Nephron progenitor cell (in vitro differentiated cells): ENCODE data around the gene TGFBI.

Source experiments
- DNase-seq: peaks from one replicate; pipeline ENCODE4 v3.0.0; 2021
- H3K27ac Mint-ChIP-seq: 2 replicates; pipeline ENCODE4 v1.8.0; 2021; ENCODE audit warnings: mild to moderate bottlenecking, moderate library complexity, mixed read lengths
- H3K27me3 Mint-ChIP-seq: 2 replicates; pipeline ENCODE4 v1.8.0; 2021; ENCODE audit warnings: mild to moderate bottlenecking, low read depth, mixed read lengths; ENCODE audit not compliant: poor library complexity
- H3K36me3 Mint-ChIP-seq: 2 replicates; pipeline ENCODE4 v1.8.0; 2021; ENCODE audit warnings: low read depth, mixed read lengths
- H3K4me1 Mint-ChIP-seq: 2 replicates; pipeline ENCODE4 v1.8.0; 2021; ENCODE audit warnings: mixed read lengths
- H3K4me3 Mint-ChIP-seq: 2 replicates; pipeline ENCODE4 v1.8.0; 2021; ENCODE audit warnings: mild to moderate bottlenecking, moderate library complexity, mixed read lengths
- H3K9me3 Mint-ChIP-seq: 2 replicates; pipeline ENCODE4 v1.8.0; 2021; ENCODE audit warnings: mild to moderate bottlenecking, moderate library complexity, mixed read lengths
- CTCF ChIP-seq: fragments of 200-600 bp; sonication (generic); IDR thresholded peaks from 2 replicates; pipeline ENCODE4 v1.5.0; 2021; ENCODE audit warnings: antibody characterized with exemption

Gene TGFBI

GRCh38 chr5:136005476-136005875, 23.3 kb upstream of the TGFBI start:
- no peak for DNase-seq
- no peak overlapping the region for H3K4me3 Mint-ChIP-seq
- TF ChIP-seq CTCF = no peak
- H3K9me3 Mint-ChIP-seq = no peaks in the 10 kb centered on the region
- peaks cover 34% of the 10 kb centered on the region for H3K4me1 Mint-ChIP-seq
- H3K36me3 Mint-ChIP-seq = no peaks in the 10 kb centered on the region
- peaks cover 8% of the 10 kb centered on the region for H3K27me3 Mint-ChIP-seq
- no peak overlapping the region for H3K27ac Mint-ChIP-seq

- TF ChIP-seq CTCF = no peak
Observed at GRCh38 chr5:136006164-136006563, 22.6 kb upstream of the TGFBI start.

GRCh38 chr5:136006761-136007251, 22.0 kb upstream of the TGFBI start:
- no peak for TF ChIP-seq CTCF
- peaks cover 32% of the 10 kb centered on the region for H3K4me1 Mint-ChIP-seq
- no peak for DNase-seq
- H3K27ac Mint-ChIP-seq = no peak overlapping the region
- no peaks in the 10 kb centered on the region for H3K36me3 Mint-ChIP-seq
- no peaks in the 10 kb centered on the region for H3K9me3 Mint-ChIP-seq
- no peak overlapping the region for H3K4me3 Mint-ChIP-seq
- H3K27me3 Mint-ChIP-seq = peaks cover 12% of the 10 kb centered on the region

More at GRCh38 chr5:136006164-136006563, 22.6 kb upstream of the TGFBI start:
- peaks cover 8% of the 10 kb centered on the region for H3K27me3 Mint-ChIP-seq
- no peak overlapping the region for H3K27ac Mint-ChIP-seq
- no peak overlapping the region for H3K4me3 Mint-ChIP-seq
- H3K36me3 Mint-ChIP-seq = no peaks in the 10 kb centered on the region
- no peak for DNase-seq
- H3K9me3 Mint-ChIP-seq = no peaks in the 10 kb centered on the region
- H3K4me1 Mint-ChIP-seq = peaks cover 33% of the 10 kb centered on the region

GRCh38 chr5:136007271-136007670, 21.5 kb upstream of the TGFBI start:
- Mint-ChIP-seq H3K27ac (no peak overlapping the region), H3K4me3 (no peak overlapping the region), H3K4me1 (peaks cover 28% of the 10 kb centered on the region), H3K36me3 (no peaks in the 10 kb centered on the region), H3K9me3 (no peaks in the 10 kb centered on the region), H3K27me3 (peaks cover 13% of the 10 kb centered on the region)
- DNase-seq = no peak
- TF ChIP-seq CTCF = no peak

GRCh38 chr5:136011414-136012001, 17.3 kb upstream of the TGFBI start:
- Mint-ChIP-seq H3K9me3 (no peaks in the 10 kb centered on the region), H3K4me3 (no peak overlapping the region), H3K4me1 (peaks cover 26% of the 10 kb centered on the region), H3K27ac (no peak overlapping the region), H3K27me3 (peaks cover 26% of the 10 kb centered on the region), H3K36me3 (no peaks in the 10 kb centered on the region)
- no peak for TF ChIP-seq CTCF
- DNase-seq = no peak
